H1 (cell line): ENCODE measurements around the gene SYN1. TPM values are rescaled to one million over a fixed set of nuclear protein-coding genes. Genes with fewer than 3 reads are reported as not detected.

ENCODE experiments used
- EZH2 ChIP-seq: fragments of 200-600 bp; sonication (generic); IDR thresholded peaks from 2 replicates; pipeline ENCODE4 v1.7.1; 2012; ENCODE audit warnings: low read depth, mild to moderate bottlenecking, moderate library complexity, low read length, inconsistent platforms; ENCODE audit not compliant: severe bottlenecking
- polyA plus RNA-seq, 7 experiments: library from polyadenylated mRNA; depleted of rRNA in 3 of 7; stranded (reverse) in 5 of 7; unstranded in 2 of 7; fragments of >200 nt in 5 of 7; fragments of 200-250 nt in 2 of 7; gene quantifications; 1 replicate in 5 of 7; 2 replicates in 1 of 7; 4 replicates in 1 of 7; pipeline versions ENCODE4 v1.2.1 to v1.2.3, GENCODE V29; 2011 to 2013; ENCODE audit warnings: missing spikeins in 2 of 7, mixed read lengths in 2 of 7
- total RNA-seq: library from RNA; stranded (reverse); fragmentation: NEBNext Ultra II Directional; extraction: Animal tissue kit (Norgen Biotek cat#: 25700); gene quantifications from 2 replicates; pipeline ENCODE4 v1.2.1, GENCODE V29; 2021

SYN1 gene
- total and polyA plus RNA-seq, 2 of the 8 experiments (the other 6 are each of a cell fraction or from before 2014, with no cell fraction given): 2.1 to 14.1 TPM

GRCh38 chrX:47543496-47543895 lies 76.2 kb downstream of the SYN1 start (continued):
- no peak for TF ChIP-seq EZH2
